GM10266 (cell line): ENCODE measurements around the gene ZNF835.

ENCODE experiments used
- DNase-seq: peaks from one replicate; pipeline ENCODE4 v3.0.0; 2012; ENCODE audit errors: extremely low spot score
- TF ChIP-seq, protein P1 (sequence below): IDR thresholded peaks from 2 replicates; pipeline ENCODE4 v1.5.1; 2012; ENCODE audit warnings: mild to moderate bottlenecking, low read depth; ENCODE audit not compliant: control insufficient read depth, insufficient read depth; ENCODE audit errors: missing control alignments

ZNF835 gene

DNA sequence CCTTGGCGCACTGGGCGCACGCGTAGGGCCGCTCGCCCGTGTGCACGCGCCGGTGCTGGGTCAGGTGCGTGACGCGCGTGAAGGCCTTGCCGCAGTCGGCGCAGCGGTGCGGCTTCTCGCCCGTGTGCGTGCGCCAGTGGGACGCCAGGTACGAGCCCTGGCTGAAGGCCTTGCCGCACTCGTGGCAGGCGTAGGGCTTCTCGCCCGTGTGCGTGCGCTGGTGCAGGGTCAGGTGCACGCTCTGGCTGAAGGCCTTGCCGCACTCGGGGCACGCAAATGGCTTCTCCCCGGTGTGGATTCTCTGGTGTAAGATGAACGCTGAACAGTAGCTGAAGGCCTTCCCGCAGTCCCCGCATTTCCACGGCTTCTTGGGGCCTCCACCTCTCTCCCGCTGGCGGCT, 7.0 kb downstream of the ZNF835 start:
- TF ChIP-seq, protein P1, sequence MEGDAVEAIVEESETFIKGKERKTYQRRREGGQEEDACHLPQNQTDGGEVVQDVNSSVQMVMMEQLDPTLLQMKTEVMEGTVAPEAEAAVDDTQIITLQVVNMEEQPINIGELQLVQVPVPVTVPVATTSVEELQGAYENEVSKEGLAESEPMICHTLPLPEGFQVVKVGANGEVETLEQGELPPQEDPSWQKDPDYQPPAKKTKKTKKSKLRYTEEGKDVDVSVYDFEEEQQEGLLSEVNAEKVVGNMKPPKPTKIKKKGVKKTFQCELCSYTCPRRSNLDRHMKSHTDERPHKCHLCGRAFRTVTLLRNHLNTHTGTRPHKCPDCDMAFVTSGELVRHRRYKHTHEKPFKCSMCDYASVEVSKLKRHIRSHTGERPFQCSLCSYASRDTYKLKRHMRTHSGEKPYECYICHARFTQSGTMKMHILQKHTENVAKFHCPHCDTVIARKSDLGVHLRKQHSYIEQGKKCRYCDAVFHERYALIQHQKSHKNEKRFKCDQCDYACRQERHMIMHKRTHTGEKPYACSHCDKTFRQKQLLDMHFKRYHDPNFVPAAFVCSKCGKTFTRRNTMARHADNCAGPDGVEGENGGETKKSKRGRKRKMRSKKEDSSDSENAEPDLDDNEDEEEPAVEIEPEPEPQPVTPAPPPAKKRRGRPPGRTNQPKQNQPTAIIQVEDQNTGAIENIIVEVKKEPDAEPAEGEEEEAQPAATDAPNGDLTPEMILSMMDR = no peak
- DNase-seq = no peak

DNA sequence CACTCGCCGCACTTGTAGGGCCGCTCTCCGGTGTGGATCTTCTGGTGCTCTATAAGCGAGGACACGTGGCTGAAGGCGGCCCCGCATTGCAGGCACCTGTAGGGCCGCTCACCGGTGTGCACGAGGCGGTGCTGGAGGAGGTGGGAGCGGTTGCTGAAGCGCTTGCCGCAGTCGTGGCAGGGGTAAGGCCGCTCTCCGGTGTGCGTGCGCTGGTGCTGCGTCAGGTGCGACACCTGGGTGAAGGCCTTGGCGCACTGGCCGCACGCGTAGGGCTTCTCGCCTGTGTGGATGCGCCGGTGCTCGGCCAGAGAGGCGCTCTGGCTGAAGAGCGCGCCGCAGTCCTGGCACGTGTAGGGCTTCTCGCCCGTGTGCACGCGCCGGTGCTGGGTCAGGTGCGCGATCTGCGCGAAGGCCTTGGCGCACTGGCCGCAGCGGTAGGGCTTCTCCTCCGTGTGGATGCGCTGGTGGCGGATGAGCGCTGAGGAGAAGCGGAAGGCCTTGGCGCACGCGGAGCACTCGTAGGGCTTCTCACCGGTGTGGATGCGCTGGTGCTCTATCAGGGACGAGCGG, 7.5 kb downstream of the ZNF835 start:
- TF ChIP-seq, protein P1 = no peak
- DNase-seq = no peak

DNA sequence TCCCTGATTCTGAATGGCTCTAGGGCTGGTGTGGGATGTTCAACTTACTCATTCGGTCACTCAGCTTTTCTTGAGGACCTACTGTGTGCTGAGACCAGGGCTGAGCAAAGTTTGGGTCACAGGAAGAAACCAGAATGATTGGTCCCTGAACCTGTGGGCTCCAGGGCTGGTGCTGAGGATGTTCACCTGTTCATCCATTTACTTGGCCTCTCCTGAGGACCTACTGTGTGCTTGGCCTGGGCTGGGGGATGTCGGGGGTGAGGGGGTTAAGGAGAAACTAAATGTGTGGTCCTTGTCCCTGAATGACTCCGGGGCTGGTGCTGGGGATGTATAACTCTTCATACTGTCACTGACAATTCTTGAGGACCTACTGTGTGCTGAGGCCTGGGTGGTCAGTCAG, 10.3 kb downstream of the ZNF835 start:
- TF ChIP-seq, protein P1 = no peak
- no peak for DNase-seq

DNA sequence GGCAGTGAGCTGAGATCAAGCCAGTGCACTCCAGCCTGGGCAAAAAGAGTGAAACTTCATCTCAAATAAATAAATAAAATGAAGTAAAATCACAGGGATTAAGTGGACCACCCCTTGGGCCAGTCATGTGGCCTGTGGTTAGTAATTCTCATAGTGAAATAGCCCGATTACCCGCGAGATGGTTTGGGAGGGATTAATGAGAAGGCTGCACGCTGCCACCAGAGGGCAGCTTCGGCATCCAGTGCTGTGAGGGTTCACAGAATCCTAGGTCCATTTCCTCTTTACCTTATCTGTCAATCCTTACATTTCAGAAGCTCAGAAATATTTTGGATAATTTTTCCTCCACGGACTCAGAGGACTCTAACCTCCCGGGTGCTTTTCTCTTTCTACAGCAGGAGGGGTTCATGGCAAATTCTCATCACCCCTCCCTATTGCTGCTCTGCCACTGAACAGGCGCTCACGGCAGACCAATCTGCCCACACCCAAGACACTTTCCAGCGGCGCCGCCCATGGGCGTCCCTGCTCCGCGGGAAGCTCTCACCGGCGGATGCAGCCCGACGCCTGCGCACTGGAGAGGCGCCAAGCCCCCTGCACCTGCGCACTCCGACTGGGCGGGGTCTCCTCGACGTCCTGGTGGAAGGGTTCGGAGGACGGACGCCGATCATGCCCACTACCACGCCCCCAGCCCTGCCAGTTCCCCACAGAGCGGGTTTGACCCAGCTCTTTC, 11.0 kb downstream of the ZNF835 start:
- TF ChIP-seq, protein P1 = no peak
- no peak for DNase-seq

DNA sequence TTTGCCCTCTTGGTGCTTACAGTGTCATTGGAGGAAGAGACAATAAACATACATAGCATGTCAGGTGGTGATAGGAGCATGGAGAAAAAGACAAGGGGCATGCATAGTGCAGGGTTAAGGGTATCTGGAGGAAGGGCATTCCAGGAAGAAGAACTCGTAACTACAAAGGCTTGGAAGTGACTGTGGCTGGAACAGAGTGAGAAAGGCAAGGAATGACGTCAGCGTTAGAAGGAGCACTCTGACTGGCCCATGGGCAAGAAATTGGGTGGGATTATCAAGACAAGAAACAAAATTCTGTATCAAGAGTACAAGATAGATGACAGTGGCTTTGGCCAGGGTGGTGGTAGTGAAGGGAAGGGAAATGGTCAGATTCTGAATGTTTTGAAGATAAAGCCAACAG, 17.4 kb downstream of the ZNF835 start:
- no peak for DNase-seq
- TF ChIP-seq, protein P1 = no peak

DNA sequence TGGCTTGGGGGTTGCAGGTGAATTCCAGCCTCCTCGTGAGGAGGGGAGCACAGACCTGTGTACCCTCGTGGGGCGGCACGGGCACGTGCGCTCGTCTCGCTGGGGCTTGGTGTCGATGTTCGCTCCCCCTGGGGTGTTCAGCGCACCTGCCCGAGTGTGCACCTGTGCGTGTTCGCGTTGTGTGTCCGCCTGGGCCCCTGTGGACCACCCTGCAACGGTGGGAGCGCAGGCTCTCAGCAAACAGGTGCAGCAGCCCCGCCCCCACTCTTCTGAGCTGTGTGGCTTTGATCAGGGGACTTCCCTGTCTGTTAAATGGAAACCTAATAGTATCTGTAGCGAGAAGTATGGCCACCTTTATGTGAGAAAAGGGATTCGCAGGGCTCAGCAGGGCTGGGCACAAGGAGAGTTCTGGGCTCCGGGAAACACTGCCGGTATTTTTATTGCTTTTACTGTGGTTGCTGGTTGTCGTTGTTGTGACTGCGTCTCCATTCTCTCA, 28.0 kb downstream of the ZNF835 start:
- no peak for DNase-seq
- TF ChIP-seq, protein P1 = no peak
